ENCODE results near the gene CGB7.
"Not testable (repeated sequence)": the region's sequence is repeated elsewhere in the genome, so short reads cannot be mapped to it uniquely, and the experiment has no call there.

CGB7 gene

GRCh38 chr19:49038557-49039276 lies 18.8 kb downstream of the CGB7 start:
- not testable (repeated sequence) for H3K9ac ChIP-seq (ENCODE audit: low read depth, low read length); H3K9me3 ChIP-seq (ENCODE audit: control insufficient read depth, insufficient read depth, low read length); H3K4me1 ChIP-seq (ENCODE audit: insufficient read depth, low read length); H3K36me3 ChIP-seq (ENCODE audit: insufficient read depth, low read length)

GRCh38 chr19:49038111-49038510 lies 19.4 kb downstream of the CGB7 start:
- not testable (repeated sequence) for H3K4me1 ChIP-seq (ENCODE audit: insufficient read depth, low read length); H3K9me3 ChIP-seq (ENCODE audit: control insufficient read depth, insufficient read depth, low read length); H3K36me3 ChIP-seq (ENCODE audit: insufficient read depth, low read length); H3K9ac ChIP-seq (ENCODE audit: low read depth, low read length)

GRCh38 chr19:49036815-49037214 lies 20.7 kb downstream of the CGB7 start, which contains the start of gene CGB1:
Gene CGB1, minus strand, starts transcription at chr19:49036895. Its CDS starts 184 bp downstream, at chr19:49036711.
- H3K36me3 ChIP-seq (ENCODE audit: insufficient read depth, low read length); H3K9me3 ChIP-seq (ENCODE audit: control insufficient read depth, insufficient read depth, low read length); H3K9ac ChIP-seq (ENCODE audit: low read depth, low read length); H3K4me1 ChIP-seq (ENCODE audit: insufficient read depth, low read length): not testable (repeated sequence)

- H3K9me3 ChIP-seq (ENCODE audit: control insufficient read depth, insufficient read depth, low read length); H3K4me1 ChIP-seq (ENCODE audit: insufficient read depth, low read length); H3K9ac ChIP-seq (ENCODE audit: low read depth, low read length); H3K36me3 ChIP-seq (ENCODE audit: insufficient read depth, low read length): not testable (repeated sequence)
Observed at GRCh38 chr19:49031642-49032301, 25.8 kb downstream of the CGB7 start, which contains the start of gene CGB2. Gene CGB2, plus strand, starts transcription at chr19:49031890. Its CDS starts 206 bp downstream, at chr19:49032096.

GRCh38 chr19:49030323-49030722 lies 27.2 kb downstream of the CGB7 start:
- not testable (repeated sequence) for H3K4me1 ChIP-seq (ENCODE audit: insufficient read depth, low read length); H3K36me3 ChIP-seq (ENCODE audit: insufficient read depth, low read length); H3K9me3 ChIP-seq (ENCODE audit: control insufficient read depth, insufficient read depth, low read length); H3K9ac ChIP-seq (ENCODE audit: low read depth, low read length)

- not testable (repeated sequence) for H3K36me3 ChIP-seq (ENCODE audit: insufficient read depth, low read length); H3K9me3 ChIP-seq (ENCODE audit: control insufficient read depth, insufficient read depth, low read length); H3K9ac ChIP-seq (ENCODE audit: low read depth, low read length); H3K4me1 ChIP-seq (ENCODE audit: insufficient read depth, low read length)
Observed at GRCh38 chr19:49029749-49030148, 27.8 kb downstream of the CGB7 start.

GRCh38 chr19:49028686-49029085 lies 28.9 kb downstream of the CGB7 start:
- H3K9ac ChIP-seq (ENCODE audit: low read depth, low read length); H3K4me1 ChIP-seq (ENCODE audit: insufficient read depth, low read length); H3K36me3 ChIP-seq (ENCODE audit: insufficient read depth, low read length); H3K9me3 ChIP-seq (ENCODE audit: control insufficient read depth, insufficient read depth, low read length): not testable (repeated sequence)

- not testable (repeated sequence) for H3K9me3 ChIP-seq (ENCODE audit: control insufficient read depth, insufficient read depth, low read length); H3K9ac ChIP-seq (ENCODE audit: low read depth, low read length); H3K36me3 ChIP-seq (ENCODE audit: insufficient read depth, low read length); H3K4me1 ChIP-seq (ENCODE audit: insufficient read depth, low read length)
Observed at GRCh38 chr19:49025599-49025998, 31.9 kb downstream of the CGB7 start.

- H3K9ac ChIP-seq (ENCODE audit: low read depth, low read length); H3K9me3 ChIP-seq (ENCODE audit: control insufficient read depth, insufficient read depth, low read length); H3K36me3 ChIP-seq (ENCODE audit: insufficient read depth, low read length): not testable (repeated sequence)
- peaks cover 12% of the 10 kb centered on the region; the same call in 1 of the 2 replicates for H3K4me1 ChIP-seq (ENCODE audit: insufficient read depth, low read length)
Observed at GRCh38 chr19:49025088-49025487, 32.5 kb downstream of the CGB7 start.

- H3K9me3 ChIP-seq (ENCODE audit: control insufficient read depth, insufficient read depth, low read length); H3K36me3 ChIP-seq (ENCODE audit: insufficient read depth, low read length); H3K9ac ChIP-seq (ENCODE audit: low read depth, low read length): not testable (repeated sequence)
- H3K4me1 ChIP-seq (ENCODE audit: insufficient read depth, low read length): peaks cover 12% of the 10 kb centered on the region; the same call in 1 of the 2 replicates
Observed at GRCh38 chr19:49024233-49024632, 33.3 kb downstream of the CGB7 start, which contains the start of gene CGB3. Gene CGB3, minus strand, starts transcription at chr19:49024333. Its CDS starts 362 bp downstream, at chr19:49023971.

- H3K9me3 ChIP-seq (ENCODE audit: control insufficient read depth, insufficient read depth, low read length): no peaks in the 10 kb centered on the region
- no peaks in the 10 kb centered on the region for H3K36me3 ChIP-seq (ENCODE audit: insufficient read depth, low read length)
- H3K9ac ChIP-seq (ENCODE audit: low read depth, low read length): no peak overlapping the region
- peaks cover 12% of the 10 kb centered on the region; the same call in 1 of the 2 replicates for H3K4me1 ChIP-seq (ENCODE audit: insufficient read depth, low read length)
Observed at GRCh38 chr19:49022116-49022515, 35.4 kb downstream of the CGB7 start.

- H3K9ac ChIP-seq (ENCODE audit: low read depth, low read length): no peak overlapping the region
- no peaks in the 10 kb centered on the region for H3K9me3 ChIP-seq (ENCODE audit: control insufficient read depth, insufficient read depth, low read length)
- peaks cover 12% of the 10 kb centered on the region; the same call in 1 of the 2 replicates for H3K4me1 ChIP-seq (ENCODE audit: insufficient read depth, low read length)
- H3K36me3 ChIP-seq (ENCODE audit: insufficient read depth, low read length): no peaks in the 10 kb centered on the region
Observed at GRCh38 chr19:49020931-49021895, 36.3 kb downstream of the CGB7 start.

GRCh38 chr19:49020342-49020741 lies 37.2 kb downstream of the CGB7 start:
- Histone ChIP-seq H3K9me3 (ENCODE audit: control insufficient read depth, insufficient read depth, low read length) (no peaks in the 10 kb centered on the region), H3K36me3 (ENCODE audit: insufficient read depth, low read length) (no peaks in the 10 kb centered on the region), H3K9ac (ENCODE audit: low read depth, low read length) (peak overlapping the region; percentile 75; the same call in 1 of the 2 replicates), H3K4me1 (ENCODE audit: insufficient read depth, low read length) (peaks cover 12% of the 10 kb centered on the region; the same call in 1 of the 2 replicates)

GRCh38 chr19:49019242-49019932 lies 38.2 kb downstream of the CGB7 start:
- 0 out of 2 replicates have a peak, but pooled peaks cover 7% of the 10 kb centered on the region for H3K36me3 ChIP-seq (ENCODE audit: insufficient read depth, low read length)
- peak overlapping the region; percentile 75 for H3K9ac ChIP-seq (ENCODE audit: low read depth, low read length)
- H3K4me1 ChIP-seq (ENCODE audit: insufficient read depth, low read length): peaks cover 12% of the 10 kb centered on the region; the same call in 1 of the 2 replicates
- H3K9me3 ChIP-seq (ENCODE audit: control insufficient read depth, insufficient read depth, low read length): no peaks in the 10 kb centered on the region

Measured in ES-I3 (cell line).